ENCODE results near the gene GLIS2.
A peak's percentile ranks its signal among the peaks of the same experiment; 100 is the strongest.

GLIS2 gene

GRCh38 chr16:4366016-4366415 lies 50.1 kb downstream of the GLIS2 start:
- in situ Hi-C loops (cut with HindIII; ENCODE audit: low sequenced_read_pairs), result no loop called here
- TF ChIP-seq, protein P1, sequence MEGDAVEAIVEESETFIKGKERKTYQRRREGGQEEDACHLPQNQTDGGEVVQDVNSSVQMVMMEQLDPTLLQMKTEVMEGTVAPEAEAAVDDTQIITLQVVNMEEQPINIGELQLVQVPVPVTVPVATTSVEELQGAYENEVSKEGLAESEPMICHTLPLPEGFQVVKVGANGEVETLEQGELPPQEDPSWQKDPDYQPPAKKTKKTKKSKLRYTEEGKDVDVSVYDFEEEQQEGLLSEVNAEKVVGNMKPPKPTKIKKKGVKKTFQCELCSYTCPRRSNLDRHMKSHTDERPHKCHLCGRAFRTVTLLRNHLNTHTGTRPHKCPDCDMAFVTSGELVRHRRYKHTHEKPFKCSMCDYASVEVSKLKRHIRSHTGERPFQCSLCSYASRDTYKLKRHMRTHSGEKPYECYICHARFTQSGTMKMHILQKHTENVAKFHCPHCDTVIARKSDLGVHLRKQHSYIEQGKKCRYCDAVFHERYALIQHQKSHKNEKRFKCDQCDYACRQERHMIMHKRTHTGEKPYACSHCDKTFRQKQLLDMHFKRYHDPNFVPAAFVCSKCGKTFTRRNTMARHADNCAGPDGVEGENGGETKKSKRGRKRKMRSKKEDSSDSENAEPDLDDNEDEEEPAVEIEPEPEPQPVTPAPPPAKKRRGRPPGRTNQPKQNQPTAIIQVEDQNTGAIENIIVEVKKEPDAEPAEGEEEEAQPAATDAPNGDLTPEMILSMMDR (IDR thresholded peaks at IDR 0.05; ENCODE audit: low read depth, low read length, missing control alignments), result no peak
- no peak overlapping the region for H3K4me3 ChIP-seq (ENCODE audit: low read depth, low read length)
- no peak for DNase-seq (ENCODE audit: low read depth)

DNA sequence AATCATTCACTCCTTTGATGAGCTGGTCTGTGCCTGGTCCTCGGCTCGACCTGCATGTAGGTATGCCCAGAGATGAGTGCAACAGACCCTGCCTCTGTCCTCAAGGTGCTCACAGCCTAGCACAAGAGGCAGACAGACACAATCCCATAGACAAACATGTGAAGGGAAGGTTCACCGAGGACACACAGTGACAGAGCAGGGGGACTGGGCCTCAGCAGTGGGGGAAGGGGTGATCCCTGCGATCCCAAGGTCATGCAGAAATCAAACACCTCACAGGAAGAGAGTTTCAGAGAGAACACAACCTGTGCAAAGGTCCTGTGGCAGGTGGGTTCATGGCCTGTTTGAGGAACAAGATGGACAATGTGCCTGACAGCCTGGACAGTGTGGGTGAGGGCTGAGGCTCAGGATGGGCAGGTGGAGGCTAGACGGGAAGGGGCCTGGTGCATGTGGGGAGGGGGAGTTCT lies 51.6 kb downstream of the GLIS2 start:
- in situ Hi-C loops (cut with HindIII; ENCODE audit: low sequenced_read_pairs), result no loop called here
- DNase-seq (ENCODE audit: low read depth), result no peak
- TF ChIP-seq, protein P1 (IDR thresholded peaks at IDR 0.05; ENCODE audit: low read depth, low read length, missing control alignments), result no peak
- H3K4me3 ChIP-seq (ENCODE audit: low read depth, low read length), result no peak overlapping the region

DNA sequence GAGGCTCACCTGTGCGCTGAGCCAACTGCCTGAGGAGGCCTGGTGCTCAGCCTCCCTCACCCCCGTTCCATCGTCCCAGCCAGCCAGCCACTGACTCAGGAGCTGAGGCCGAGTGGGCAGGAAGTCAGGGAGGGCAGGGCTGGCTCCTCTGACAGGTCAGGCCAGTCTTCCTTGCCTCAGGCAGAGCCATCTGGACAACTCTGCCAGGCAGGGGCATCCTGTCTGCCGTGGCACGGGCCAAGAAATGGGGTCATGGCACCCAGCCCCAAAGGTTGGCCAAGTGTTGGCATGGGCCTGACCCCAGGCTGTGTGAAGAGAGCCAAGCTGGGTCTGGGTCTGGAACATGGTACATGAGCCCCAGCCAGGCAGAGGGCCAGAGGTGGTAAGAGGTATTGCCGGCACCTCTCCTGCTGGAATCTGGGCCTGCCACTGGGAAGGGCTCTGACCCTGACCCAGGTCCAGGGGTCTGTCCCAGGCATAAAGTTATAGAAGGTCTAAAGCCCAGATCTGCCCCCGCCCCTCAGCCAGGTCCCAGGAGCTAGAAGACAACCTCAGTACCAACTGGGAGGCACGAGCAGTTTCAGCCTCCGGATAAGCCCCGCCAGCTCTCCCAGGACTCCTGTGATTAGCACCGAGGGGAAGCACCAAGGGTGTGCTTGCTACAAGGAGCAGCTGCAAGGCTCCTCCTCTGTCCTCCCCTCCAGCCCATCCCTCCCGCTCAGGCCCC lies 53.3 kb downstream of the GLIS2 start:
- no peak overlapping the region for H3K4me3 ChIP-seq (ENCODE audit: low read depth, low read length)
- DNase-seq (ENCODE audit: low read depth), result no peak
- TF ChIP-seq, protein P1 (IDR thresholded peaks at IDR 0.05; ENCODE audit: low read depth, low read length, missing control alignments), result no peak
- in situ Hi-C loops (cut with HindIII; ENCODE audit: low sequenced_read_pairs), result no loop called here

DNA sequence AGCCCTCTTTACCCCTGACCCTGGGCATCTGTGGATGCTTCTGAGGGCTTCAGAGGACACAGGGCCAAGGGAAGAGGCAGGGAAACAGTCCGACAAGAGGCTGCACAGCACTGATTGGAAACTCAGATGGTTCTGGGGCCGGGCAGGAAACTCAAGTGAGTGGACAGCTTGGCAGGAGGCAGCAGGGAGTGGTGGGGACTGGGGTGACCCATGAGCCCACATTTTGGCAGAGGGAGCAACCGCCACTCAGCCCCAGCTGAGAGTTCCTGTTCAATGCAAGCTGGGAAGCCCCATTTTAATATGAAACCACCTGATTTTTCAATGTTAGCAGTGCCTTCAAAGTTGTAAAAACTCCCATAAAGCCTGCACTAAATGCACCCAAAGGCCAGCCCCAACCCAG lies 54.3 kb downstream of the GLIS2 start:
- no peak overlapping the region for H3K4me3 ChIP-seq (ENCODE audit: low read depth, low read length)
- TF ChIP-seq, protein P1 (IDR thresholded peaks at IDR 0.05; ENCODE audit: low read depth, low read length, missing control alignments), result no peak
- no peak for DNase-seq (ENCODE audit: low read depth)
- in situ Hi-C loops (cut with HindIII; ENCODE audit: low sequenced_read_pairs), result no loop called here

- TF ChIP-seq, protein P1 (IDR thresholded peaks at IDR 0.05; ENCODE audit: low read depth, low read length, missing control alignments), result no peak
- no peak overlapping the region for H3K4me3 ChIP-seq (ENCODE audit: low read depth, low read length)
- in situ Hi-C loops (cut with HindIII; ENCODE audit: low sequenced_read_pairs), result no loop called here
- peak; percentile 59 for DNase-seq (ENCODE audit: low read depth)
Measured at GRCh38 chr16:4370570-4371356, 54.9 kb downstream of the GLIS2 start.

GRCh38 chr16:4371357-4372000 lies 55.6 kb downstream of the GLIS2 start, which contains the start of gene VASN:
Gene VASN (plus strand): TSS chr16:4371848. CDS start chr16:4380878, 9,030 bp downstream.
- peak within 1 kb of the TSS; percentile 71 for H3K4me3 ChIP-seq (ENCODE audit: low read depth, low read length)
- TF ChIP-seq, protein P1 (IDR thresholded peaks at IDR 0.05; ENCODE audit: low read depth, low read length, missing control alignments), result no peak
- peak; percentile 46 for DNase-seq (ENCODE audit: low read depth)
- in situ Hi-C loops (cut with HindIII; ENCODE audit: low sequenced_read_pairs), result no loop called here
